Subcutaneous adipose tissue (tissue), 4 donors: ENCODE results near the gene ACOT9. TPM values are rescaled to one million over a fixed set of nuclear protein-coding genes. Genes with fewer than 3 reads are reported as not detected.

Experiments used
- total RNA-seq, 4 donors: library from RNA; depleted of rRNA; stranded (reverse); fragments of >200 nt; gene quantifications; one replicate each; pipeline ENCODE4 v1.1.0, GENCODE V29; 2016
- TF ChIP-seq, protein P1 (sequence below): fragments of 450-650 bp; IDR thresholded peaks from one replicate; pipeline ENCODE4 v1.5.1; 2016; ENCODE audit warnings: low read depth, mild to moderate bottlenecking, control low read depth, antibody characterized with exemption, moderate library complexity

Gene ACOT9, protein sequence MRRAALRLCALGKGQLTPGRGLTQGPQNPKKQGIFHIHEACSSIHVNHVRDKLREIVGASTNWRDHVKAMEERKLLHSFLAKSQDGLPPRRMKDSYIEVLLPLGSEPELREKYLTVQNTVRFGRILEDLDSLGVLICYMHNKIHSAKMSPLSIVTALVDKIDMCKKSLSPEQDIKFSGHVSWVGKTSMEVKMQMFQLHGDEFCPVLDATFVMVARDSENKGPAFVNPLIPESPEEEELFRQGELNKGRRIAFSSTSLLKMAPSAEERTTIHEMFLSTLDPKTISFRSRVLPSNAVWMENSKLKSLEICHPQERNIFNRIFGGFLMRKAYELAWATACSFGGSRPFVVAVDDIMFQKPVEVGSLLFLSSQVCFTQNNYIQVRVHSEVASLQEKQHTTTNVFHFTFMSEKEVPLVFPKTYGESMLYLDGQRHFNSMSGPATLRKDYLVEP
- total RNA-seq: 10 to 100 TPM; 50.9 to 54.8 (median 51.4) TPM

DNA sequence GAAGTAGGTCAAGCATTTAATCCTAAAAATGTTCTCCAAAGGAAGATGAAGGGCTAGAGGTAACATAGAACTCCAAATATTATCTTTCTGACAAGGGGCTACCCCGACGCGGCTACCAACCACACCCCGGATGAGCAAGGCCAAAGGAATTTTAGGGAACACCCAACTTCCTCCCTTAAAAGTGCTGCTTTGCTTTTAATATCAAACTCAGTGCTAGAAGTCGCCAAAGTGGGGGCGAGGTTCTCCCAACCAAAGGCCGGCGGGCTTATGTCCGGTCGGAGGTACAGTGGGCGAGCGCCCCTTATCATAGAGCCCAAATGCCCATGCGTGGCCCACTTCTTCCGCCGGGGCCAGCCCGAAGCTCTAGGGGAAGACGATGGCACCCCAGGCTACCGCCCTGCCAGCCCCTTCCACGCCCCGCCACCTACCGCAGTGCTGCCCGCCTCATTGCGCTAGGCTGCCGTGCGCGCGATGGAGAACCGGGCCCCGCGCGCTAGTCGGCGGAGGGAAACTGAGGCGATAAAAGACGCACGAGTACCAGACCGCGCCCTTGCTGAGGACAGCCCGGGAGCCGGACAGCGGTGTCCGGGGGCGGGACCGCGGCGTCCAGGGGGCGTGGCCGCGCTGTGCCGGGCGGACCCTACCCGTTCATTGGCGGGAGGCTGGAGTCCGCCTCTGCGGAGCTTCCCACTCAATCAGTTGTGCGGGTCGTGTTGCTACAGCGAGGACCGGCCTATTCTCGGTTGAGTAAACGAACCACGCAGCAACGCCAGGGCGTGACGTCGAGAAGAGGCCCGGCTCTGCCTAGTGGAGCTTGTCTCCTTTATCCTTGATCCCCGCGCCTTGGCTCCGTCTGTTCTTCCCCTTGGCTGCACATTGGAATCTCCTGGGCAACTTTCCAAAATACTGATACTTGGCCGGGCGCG is at the start of gene ACOT9:
Gene ACOT9, minus strand, starts transcription at position 580 of the 926 bp plus-strand sequence. Its CDS starts 132 bp downstream, at position 448.
- TF ChIP-seq, protein P1, sequence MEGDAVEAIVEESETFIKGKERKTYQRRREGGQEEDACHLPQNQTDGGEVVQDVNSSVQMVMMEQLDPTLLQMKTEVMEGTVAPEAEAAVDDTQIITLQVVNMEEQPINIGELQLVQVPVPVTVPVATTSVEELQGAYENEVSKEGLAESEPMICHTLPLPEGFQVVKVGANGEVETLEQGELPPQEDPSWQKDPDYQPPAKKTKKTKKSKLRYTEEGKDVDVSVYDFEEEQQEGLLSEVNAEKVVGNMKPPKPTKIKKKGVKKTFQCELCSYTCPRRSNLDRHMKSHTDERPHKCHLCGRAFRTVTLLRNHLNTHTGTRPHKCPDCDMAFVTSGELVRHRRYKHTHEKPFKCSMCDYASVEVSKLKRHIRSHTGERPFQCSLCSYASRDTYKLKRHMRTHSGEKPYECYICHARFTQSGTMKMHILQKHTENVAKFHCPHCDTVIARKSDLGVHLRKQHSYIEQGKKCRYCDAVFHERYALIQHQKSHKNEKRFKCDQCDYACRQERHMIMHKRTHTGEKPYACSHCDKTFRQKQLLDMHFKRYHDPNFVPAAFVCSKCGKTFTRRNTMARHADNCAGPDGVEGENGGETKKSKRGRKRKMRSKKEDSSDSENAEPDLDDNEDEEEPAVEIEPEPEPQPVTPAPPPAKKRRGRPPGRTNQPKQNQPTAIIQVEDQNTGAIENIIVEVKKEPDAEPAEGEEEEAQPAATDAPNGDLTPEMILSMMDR: no peak

DNA sequence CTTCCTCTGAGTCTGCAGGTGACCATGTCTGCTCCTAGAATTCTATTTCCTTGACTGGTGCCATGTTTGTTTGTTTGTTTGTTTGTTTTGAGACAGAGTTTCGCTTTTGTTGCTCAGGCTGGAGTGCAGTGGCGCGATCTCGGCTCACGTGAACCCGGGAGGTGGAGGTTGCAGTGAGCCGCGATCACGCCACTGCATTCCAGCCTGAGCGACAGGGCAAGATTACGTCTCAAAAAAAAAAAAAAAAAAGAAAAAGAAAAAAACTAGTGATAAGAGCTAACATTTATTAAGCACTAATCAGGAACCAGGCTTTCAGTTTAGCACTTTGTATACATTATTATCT is 47.0 kb upstream of the ACOT9 start:
- TF ChIP-seq, protein P1: no peak

DNA sequence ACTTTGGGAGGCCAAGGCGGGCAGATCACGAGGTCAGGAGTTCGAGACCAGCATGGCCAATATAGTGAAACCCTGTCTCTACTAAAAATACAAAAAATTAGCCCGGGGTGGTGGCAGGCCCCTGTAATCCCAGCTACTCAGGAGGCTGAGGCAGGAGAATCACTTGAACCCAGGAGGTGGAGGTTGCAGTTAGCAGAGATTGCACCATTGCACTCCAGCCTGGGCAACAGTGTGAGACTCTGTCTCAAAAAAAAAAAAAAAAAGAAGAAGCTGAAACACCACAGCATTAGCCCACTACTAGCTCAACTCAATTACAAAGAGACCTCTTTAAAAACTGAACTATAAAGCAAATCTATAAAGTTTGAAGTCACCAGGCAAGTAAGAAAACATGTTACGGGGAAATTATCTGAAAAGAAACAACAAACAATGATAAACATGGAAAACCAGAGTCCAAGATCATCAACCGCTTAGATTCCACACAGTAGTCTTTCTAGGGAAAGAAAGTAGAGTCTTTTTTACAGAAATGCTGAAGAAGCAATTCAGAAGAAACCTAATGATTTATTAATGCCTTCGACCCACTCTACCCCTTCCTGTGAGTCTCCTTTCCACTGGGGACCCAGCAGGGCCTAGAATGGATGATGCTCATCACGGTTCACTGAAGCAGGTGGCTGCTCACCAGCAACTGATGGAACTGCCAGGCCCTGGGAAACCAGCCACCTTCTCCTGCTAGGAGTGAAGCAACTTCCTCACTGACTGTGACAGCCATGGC is 46.5 kb upstream of the ACOT9 start:
- TF ChIP-seq, protein P1: no peak

DNA sequence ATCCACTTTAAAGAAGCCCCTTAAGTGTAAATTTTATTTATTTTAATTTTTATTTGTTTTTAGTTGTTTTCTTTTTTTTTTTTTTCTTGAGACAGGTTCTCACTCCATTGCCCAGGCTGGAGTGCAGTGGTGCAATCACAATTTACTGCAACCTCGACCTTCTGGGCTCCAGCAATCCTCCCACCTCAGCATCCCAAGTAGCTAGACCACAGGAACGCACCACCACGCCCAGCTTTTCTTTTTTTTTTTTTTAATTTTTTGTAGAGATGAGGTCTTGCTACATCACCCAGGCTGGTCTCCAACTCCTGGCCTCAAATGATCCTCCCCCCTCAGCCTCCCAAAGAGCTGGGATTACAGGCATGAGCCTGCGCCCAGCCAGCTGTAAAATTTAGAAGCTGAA is 45.9 kb upstream of the ACOT9 start:
- TF ChIP-seq, protein P1: no peak

DNA sequence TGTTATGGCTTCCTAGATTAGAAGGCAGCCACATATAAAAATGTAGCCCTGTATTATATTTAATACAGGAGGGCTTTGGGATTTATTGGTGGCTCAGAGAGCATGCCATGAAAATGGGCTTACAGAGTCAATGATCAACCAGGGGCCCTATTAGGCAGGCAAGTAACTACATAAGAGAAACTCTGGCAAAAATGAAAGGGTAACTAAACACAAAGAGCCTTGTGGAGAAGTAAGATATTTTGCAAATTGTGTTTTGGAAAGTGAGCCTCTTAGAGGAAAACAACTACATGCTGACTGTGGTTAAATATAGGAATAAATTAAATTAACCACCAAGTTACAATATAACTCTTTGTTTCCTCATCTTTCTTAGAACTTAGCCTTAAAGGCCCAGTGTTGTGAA is 45.4 kb upstream of the ACOT9 start:
- TF ChIP-seq, protein P1: no peak

DNA sequence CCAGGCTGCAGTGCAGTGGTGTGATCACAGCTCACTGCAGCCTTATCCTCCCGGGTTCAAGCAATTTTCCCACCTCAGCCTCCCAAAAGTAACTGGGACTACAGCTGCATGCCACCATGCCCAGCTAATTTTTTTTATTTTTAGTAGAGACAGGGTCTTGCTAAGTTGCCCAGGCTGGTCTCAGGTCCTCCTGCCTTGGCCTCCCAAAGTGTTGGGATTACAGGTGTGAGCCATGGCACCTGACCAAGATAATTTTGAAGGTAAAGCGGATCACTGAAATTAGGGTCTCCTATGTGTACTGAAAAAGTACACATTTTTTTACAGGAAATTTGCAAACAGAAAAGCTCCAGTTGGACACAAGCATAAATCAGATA is 44.7 kb upstream of the ACOT9 start:
- TF ChIP-seq, protein P1: no peak
